NCI-H187 (cell line): ENCODE results near the gene FOXL1.

Source experiments
- DNase-seq, 2 experiments: peaks; one replicate each; lab custom pipeline; 2025; lab: John Stamatoyannopoulos, UW

The FOXL1 gene

DNA sequence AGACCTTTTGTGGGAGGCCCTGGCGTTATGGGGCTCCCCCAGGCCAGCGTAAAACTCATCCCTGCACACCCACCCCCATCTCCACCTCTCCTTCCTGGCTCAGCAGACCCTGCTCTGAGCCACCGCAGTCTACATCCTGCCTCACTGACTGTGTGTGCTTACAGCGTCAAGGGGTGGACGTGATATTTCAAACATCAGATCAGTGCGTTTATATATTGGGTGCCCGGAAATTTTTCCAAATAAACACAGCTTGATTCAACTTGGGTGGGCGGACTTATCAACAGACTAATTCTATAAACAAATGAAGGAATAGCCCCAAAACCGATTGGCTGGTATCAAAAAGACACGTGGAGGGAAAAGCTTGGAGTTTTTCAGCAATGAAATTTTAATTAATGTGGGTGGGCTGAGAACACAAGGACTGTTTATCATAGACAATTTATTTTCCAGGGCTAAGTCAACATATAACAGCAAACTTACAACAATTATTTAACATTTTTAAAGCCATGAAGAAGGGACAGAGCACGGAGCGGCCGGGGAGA, at the start of gene FOXL1:
FOXL1 (plus strand) TSS at position 489 of the 539 bp plus-strand sequence. CDS start 175 bp downstream, outside the sequence.
- DNase-seq = no peak

DNA sequence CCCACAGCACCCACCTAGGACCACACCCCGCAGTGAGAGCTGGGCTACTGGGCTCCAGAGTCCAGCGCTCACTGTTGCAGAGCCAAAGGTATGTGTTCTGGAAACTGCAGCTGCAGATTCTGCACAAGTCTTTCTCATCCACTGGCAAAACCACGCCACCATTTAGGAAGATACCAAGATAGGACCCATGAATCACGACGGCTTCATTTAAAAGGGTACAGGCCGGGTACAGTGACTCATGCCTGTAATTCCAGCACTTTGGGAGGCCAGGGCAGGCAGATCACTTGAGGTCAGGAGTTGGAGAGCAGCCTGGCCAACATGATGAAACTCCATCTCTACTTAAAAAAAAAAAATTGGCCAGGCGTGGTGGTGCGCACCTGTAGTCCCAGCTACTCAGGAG, 49.2 kb upstream of the FOXL1 start:
- no peak for DNase-seq

DNA sequence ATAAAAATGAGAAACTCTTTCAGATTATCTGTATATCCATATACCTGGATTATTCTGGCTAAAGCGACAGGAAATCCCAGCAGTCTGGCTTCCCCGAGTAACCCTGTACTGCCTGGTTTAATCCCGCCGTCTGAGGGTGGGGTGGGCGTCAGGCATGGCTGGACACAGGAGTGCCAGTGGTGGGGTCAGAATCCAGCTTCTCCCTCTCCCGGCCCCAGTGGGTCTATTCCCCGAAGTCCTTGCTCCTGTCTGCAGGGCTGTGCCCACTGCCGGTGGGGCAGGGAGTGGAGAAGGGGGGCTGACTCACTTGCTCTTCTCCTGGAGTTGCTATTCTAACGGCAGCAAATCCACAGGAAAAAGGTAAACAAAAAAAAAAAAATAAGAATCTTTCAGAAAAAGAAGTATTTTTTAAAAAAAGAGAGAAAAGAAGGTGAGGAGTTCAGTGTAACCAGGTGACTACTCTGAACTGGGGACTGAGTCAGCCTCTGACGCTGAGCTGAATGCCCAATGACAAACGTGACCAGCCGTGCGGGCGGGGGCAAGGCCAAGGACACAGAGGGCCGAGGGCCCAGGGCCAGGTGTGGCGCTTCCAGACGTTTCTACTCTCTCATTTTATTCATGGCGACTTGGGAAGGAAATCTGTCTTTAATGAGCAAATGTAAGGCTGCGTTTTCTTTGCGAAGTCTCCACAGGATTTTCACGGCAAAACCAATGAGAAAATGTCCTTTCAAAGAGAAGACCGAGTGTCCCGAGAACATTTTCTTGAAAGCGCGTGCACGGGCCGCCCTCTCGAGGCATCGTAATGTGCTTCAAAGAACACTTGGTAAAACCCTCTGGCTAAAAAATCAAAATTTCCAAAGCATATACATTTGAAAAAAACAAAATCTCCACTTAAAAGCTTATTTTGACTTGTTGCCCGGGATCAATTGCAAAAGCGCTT, 47.8 kb upstream of the FOXL1 start:
- DNase-seq = no peak

DNA sequence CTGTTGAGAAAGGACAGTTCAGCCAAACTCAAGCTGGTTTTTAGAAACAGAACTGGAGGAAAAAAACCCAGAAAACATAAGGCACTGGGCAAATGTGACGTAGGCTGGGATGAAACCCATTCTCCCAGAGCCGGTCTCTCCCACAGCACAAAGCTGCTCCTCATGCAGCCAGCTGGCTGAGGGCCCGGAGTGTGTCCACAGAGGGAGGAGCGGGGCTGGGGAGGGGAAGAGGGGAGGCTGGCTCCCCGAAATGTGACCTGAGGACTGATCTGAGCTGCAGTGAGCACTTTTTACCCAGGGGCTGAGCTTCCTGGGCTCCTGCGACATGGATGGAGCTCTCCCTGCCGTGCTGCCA, 47.2 kb upstream of the FOXL1 start:
- no peak for DNase-seq

DNA sequence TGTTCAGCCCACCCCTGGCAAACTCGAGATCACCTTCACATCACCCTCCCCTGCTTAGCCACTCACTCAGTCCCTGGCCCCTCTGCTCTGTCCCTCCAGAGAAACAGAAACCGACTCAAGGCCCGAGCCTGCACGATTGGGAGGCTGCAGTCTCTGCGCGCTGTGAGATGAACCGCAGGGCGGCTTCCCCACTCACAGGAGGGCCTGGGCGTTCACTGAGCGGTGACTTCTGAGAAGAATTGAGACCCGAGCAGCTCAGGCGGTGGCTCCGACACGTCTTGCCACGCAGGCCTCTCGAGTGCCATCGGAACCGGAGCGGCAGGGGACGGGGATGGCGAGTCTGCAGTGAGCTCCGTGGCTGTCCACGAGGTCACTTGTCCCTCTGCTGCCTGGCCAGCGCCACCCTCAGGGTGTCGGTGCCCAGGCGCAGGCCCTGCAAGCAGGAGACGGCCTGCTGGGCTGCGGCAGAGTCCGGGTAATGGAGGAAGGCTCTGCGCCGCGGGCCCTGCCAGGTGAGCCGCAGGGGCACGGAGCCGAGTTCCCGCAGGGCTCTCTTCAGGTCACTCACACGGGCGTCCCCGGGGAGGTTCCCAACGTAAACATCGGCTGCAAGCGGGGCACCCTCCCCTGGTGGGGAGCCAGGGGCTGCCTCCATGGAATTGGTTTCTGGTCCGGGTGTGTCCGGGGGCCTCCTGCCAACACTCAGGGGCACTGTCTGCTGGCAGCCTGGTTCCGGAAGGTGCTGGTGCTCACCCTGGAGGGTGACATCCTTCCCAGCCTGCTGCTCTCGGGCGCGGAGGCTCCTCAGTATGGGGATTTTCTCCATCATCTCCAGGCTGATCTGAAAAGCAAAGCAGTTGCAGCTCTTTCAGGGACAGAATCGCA, 46.5 kb upstream of the FOXL1 start:
- DNase-seq = no peak

DNA sequence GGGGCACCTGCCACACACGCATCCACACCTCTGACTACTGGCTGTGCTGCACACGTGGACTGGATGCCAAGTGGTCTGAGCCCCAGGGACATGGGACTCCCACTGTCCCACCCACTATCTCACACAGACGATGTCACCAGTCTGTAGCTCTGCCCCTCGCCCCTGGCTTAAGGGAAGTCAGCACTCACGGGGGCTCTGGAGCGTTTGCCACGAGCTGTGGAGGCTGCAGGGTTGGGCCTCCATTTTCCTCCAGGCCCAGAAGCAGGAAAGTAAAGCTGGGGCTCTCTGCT, 45.9 kb upstream of the FOXL1 start:
- DNase-seq = no peak

DNA sequence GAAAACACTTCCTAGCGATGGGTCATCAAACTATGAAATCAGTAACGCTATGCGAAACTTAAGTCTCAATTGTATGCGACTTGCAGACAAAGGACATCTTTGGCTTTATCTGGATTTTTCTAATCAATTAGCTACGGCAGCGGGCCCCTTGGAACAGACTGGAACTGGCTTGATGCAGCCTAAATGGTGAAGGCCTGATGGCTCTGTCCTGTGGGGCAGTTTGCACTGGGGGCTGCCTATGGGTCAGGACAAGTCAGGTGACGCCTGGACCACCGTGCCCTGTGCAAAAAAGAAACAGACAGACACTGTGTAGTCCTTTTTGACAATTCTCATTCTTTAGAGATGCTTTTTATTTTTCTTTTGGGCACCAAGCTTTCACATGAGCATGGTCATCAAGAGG, 45.3 kb upstream of the FOXL1 start:
- no peak for DNase-seq

DNA sequence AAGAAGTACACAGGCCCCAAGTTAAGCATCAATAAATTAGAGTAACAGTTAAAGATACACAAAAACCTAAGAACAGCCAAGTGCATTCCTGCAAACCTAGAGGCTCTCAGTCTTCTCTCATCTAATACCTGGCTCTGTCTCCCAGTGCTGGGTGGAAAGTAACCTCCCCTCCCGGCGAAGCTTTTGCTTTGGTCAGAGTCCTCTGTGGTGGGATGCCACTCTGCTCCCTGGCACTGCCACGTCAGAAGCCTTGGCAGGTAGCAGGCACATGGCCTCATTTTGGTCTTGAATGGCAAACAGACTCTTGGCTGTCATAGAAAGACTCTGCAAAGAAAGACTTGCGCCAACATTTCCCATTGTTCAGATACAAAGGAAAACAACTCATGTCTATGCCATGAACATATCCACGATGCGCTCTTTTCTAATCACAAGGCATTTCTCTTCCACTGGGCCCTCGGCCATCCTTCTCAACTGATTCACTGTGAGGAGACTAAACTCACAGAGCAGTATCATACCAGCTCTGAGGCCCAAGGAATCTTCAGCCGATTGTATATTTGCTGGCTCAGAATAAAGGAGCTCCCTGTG, 44.5 kb upstream of the FOXL1 start:
- no peak for DNase-seq

DNA sequence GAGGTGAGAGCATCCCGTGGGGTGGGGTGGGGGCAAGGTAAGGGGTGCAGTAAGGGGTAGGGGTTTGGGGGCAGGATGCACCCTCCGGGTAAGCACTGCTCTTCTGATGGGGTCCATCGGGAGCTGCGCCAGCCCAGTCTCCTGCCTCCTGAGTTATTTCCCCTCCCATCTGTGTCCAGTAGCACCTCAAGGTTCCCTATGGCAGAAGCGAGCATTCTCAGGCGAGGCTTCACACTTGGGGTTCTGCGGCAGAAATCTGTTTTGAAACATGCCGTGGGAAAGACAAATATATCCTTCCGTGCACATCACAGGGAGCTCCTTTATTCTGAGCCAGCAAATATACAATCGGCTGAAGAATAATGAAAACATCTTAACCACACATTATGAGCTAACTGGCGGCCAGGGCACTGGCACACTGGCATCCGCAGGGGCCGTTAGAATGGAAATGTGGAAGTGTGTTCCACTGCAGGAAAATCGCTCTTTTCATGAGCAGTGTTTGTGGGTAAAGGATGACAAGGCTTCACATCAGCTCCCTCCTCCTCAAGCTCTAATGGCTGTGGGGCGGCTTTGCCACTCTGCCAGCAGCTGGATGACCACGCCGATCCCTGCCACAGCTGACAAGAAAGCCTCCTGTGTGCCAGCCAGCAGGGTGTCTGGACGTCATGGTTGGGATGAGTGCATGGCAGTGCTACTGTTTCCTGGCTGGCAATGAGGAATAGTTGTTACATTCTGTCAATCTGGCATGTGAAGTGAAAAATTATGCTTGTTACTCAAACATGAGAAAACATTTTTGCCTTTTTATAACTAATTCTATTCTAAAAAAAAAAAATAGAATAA, 43.4 kb upstream of the FOXL1 start:
- no peak for DNase-seq

DNA sequence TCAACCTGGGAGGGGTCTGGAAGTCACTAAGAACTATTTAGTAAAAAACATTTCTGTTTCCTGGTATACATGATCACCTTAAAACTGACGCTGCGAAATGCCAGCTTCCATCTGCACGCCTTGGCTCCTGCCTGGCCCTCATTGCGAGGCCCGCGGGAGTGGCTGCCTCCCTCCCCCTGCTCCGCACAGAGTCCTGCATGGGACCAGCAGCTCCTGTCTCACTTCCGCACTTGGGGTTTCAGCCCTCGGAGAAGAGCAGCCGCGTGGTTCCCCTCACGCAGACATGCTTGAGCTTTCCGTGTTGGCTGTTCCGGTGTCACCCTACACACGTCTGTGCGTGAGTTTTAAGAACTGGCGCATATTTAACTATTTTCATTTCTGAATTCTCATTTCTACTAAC, 41.7 kb upstream of the FOXL1 start:
- DNase-seq = no peak

DNA sequence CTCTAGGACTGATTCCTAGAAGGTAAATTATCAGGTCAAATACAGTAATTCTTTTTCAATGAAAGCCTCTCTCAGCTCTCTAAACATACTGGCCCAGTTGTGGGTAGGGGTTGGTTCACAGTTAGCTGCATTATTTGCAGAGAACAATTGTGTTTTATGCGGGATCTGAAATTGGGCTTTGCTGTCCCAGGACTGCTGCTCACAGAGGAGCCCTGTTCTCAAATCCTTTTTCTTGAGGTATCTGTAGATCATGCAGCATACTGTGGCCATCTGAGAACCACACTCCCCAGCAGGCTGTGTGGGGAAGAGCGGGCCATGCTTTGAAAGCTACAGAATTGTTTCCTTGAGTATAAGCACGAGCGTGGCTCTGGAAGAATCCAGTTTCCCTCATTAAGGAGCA, 40.9 kb upstream of the FOXL1 start:
- no peak for DNase-seq

DNA sequence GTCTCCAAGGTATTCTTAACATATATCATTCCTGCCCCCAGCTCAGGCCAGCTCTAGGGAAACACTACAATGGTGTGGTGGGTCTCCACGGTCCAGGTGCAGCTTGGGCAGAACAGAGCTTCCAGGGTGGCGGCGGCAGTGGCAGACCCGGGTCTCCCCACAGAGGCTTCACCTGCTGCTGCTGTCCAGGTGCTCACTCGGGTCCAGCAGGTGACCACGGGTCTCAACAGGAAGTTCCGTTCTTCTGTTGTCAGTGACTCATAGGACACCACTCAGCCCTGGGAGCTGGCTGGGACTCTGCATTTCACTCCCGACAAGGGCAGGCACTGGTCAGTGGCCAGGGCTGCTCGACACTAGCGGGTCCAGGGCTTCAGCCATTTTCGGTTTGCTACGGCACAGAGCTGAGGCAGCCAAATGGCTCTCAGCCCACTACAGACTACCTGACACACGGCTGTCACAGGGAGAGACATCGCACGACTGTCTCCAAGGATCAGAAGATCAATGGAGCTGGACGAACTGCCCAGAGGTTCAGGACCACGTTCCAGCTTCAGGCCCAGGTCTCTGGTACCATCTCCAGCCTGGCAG, 40.1 kb upstream of the FOXL1 start:
- DNase-seq = no peak

DNA sequence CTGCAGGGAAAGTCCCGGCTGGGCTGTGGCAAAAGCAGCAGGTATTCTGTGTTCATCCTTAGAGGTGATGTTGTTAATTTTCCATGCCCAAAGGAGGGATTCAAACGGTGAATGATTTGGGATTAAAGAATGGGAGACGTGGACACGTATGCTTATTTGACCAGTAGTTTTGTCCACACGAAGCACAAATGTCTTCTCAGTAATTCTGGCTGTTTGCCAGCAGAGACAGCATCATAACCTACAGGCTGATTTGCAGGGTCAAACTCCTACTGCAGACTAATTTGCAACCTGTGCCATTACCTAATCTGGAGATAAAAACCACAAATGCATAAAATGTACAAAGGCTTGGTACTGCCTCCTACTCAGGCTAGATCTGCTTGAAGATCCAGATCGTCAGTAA, 37.5 kb upstream of the FOXL1 start:
- no peak for DNase-seq

DNA sequence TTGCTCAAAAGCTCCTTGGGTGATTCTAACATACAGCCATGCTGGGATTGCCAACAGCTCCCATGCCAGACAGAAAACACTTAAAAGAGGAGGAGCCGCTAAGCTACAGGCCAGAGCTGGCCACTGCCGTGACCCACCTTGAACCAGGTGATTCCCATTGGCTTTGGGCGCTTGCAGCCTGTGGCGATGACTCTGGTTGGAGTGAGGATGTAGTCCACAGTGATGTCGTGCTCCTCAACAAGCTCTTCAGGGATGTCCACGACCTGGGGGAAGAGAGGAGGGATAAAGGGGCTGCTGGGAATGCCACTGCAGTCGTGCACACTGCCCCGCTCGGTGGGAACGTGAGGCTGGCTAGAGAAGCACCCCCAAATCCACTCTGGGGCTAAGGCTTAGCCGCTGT, 36.8 kb upstream of the FOXL1 start:
- no peak for DNase-seq

DNA sequence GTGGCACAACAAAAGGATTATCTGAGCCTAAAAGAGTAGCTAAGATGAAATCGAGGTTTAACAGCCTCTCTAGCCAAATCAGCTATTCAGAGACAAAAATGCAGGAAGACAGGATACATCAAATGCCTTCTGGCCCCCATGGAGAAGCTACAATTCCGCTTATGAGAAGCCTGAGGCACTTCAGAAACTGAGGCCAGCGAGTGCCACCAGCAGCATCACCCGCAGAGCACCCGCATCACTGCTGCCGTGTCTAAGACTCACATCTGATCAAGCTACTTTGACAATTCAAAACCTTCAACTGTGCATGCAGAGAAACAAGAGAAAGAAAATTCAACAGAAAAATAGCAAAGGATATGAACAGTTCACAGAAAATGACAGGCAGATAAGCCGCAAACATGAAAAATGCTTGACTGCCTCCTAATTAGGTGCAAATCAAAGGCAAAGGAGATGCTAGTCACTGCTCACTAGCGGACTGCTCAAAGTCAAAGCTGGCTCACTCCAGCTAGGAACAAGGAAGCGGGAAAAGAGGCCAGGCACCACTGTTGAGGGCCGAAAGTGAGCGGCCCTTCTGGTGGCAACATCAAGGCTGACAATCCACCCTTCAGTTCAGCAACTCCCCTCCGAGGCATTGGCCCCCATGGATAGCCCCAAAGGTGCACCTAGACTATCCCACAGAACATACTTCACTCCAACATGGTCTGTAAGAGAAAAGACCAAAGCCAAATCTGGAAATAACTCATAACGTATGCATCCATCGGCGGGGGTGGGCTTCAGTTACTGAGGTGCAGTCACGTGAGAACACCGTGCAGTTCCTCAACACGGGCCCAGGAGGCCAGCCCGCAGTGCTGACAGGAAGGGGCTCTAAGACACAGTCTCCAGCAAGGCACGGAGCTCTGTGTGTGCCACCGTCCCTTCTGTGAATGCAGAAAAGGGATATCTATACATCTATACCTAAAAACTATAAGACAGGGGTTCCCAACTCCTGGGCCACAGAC, 35.3 kb upstream of the FOXL1 start:
- no peak for DNase-seq

DNA sequence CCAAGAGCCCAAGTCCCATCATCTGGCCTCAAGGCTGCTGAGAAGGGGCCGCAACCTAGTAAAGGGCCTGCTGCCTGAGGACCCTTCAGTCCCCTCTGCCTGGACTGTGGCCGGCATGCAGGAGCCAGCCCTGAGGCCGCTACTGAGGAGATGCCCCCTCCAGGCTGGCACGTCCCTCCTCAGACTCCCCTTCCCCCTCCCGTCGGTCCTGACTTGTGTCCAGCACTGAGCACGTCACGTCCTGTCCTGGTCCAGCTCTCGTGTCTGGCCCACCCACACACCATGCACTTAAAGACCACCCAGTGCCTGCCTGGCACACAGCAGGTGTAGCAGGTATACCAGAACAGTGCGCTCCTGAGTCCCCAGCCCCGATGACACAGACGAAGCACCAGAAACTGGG, 32.9 kb upstream of the FOXL1 start:
- no peak for DNase-seq

DNA sequence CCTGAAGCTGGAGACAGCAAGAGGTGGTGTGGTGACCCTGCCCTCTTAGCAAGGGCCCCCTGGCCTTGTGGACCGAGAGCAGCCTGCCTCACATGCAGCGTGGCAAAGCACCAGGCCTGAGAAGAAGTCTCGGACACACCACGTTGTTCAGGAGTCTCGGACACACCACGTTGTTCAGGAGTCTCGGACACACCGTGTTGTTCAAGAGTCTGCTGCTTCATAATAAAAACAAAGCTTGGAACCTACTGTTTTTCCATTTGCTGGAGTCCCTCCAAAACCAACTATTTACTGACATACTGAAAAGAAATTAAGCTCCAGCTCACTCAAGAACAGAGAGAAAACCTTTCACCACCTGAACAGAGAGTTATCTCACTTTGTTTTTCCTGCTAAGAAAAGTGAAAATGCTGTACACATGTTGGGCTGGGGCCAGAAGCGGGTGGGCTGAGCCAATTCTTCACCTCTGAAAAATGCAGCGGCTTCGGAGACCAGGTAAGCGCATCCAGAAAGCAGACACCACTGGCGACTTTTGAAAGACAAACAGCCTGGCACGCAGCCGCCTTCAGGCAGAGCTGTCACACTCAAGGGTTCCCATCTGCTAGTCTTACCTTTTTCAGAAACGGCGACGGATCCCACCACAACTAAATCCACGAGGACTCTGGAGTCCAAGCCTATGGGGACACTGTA, 32.3 kb upstream of the FOXL1 start:
- no peak for DNase-seq

DNA sequence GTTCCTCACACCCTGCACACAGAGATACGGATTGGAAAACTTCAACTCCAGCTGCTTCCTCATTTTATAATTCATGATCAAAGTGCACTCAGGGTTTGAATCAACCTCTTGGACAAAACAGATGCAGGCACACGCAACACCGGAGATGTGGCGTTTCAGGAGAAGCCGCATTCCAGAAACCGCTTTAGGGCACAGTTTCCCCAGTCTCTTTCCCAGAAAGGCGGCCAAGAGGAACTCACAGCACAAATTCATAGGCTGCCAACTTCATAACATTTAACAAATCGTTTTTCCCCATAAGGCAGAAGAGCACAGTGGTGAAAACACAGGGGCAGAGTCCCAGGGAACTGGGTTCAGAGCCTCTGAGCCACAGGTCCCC, 31.7 kb upstream of the FOXL1 start:
- DNase-seq = no peak

DNA sequence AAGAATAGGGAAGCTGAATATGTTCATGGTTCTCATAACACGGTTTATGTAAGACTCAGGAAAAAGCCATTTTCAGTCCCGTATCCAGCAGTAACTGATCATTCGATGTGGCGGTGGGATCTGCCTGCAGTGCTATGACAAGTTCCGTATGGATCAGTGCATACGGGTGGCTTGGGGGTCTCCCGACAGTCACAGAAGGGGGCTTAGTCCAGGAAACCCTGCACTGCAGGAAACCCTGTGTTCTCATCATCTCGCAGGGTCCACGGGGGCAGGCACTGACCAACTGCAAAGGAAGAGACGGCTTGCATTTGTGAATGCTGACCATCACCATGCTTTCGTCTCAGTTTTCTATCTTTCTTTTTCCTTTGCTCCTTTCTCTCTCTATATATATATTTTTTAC, 31.1 kb upstream of the FOXL1 start:
- no peak for DNase-seq
